Fibroblast of skin of left biceps (primary cell): ENCODE measurements around the gene PILRB.
A peak's percentile ranks its signal among the peaks of the same experiment; 100 is the strongest.
"Not testable (repeated sequence)": the region's sequence is repeated elsewhere in the genome, so short reads cannot be mapped to it uniquely, and the experiment has no call there.

Experiments
- DNase-seq, 2 experiments: peaks; one replicate each; pipeline ENCODE4 v3.0.0-alpha.2; 2013; ENCODE audit warnings: low read depth in 2 of 2

Gene PILRB

GRCh38 chr7:100356416-100357068 is 1.4 kb upstream of the PILRB start:
- DNase-seq: no peak

GRCh38 chr7:100357131-100357561 is 771 bp upstream of the PILRB start:
- no peak for DNase-seq

- no peak for DNase-seq
Observed at GRCh38 chr7:100358857-100359212, 918 bp downstream of the PILRB start.

GRCh38 chr7:100360135-100360854 is 2.4 kb downstream of the PILRB start:
- DNase-seq: no peak

- DNase-seq: no peak
Observed at GRCh38 chr7:100363098-100363497, 5.2 kb downstream of the PILRB start.

- not testable (repeated sequence) for DNase-seq
Observed at GRCh38 chr7:100363797-100364196, 5.9 kb downstream of the PILRB start.

GRCh38 chr7:100364480-100364879 is 6.6 kb downstream of the PILRB start:
- DNase-seq: no peak

- not testable (repeated sequence) for DNase-seq
Observed at GRCh38 chr7:100365998-100366367, 8.1 kb downstream of the PILRB start.

- DNase-seq: no peak
Observed at GRCh38 chr7:100366411-100367250, 8.7 kb downstream of the PILRB start.

- no peak for DNase-seq
Observed at GRCh38 chr7:100367251-100367620, 9.3 kb downstream of the PILRB start.

- DNase-seq: no peak
Observed at GRCh38 chr7:100367676-100368613, 10.0 kb downstream of the PILRB start.

GRCh38 chr7:100369105-100369504 is 11.2 kb downstream of the PILRB start:
- DNase-seq: no peak

- DNase-seq: no peak
Observed at GRCh38 chr7:100370303-100370702, 12.4 kb downstream of the PILRB start.

GRCh38 chr7:100370746-100371145 is 12.8 kb downstream of the PILRB start:
- no peak for DNase-seq

- no peak for DNase-seq
Observed at GRCh38 chr7:100371561-100372171, 13.7 kb downstream of the PILRB start.

GRCh38 chr7:100372256-100372655 is 14.3 kb downstream of the PILRB start:
- peak; percentile 3 to 18 for DNase-seq

GRCh38 chr7:100372694-100373093 is 14.8 kb downstream of the PILRB start:
- no peak for DNase-seq

- DNase-seq: no peak
Observed at GRCh38 chr7:100373261-100373831, 15.4 kb downstream of the PILRB start, which contains the start of gene PILRA. Gene PILRA, plus strand, starts transcription at chr7:100373487. Its CDS starts 170 bp downstream, at chr7:100373657.

GRCh38 chr7:100373870-100374598 is 16.1 kb downstream of the PILRB start:
- DNase-seq: not testable (repeated sequence)

GRCh38 chr7:100374601-100375000 is 16.7 kb downstream of the PILRB start:
- DNase-seq: no peak
